HCT116 (cell line): ENCODE data around the gene ZFYVE27. TPM values are rescaled to one million over a fixed set of nuclear protein-coding genes. Genes with fewer than 3 reads are reported as not detected.

Experiments
- ATAC-seq: fragments of 200-7000 bp; cut with Tn5 transposase; 2 replicates; pipeline ENCODE4 v1.9.1; 2020; ENCODE audit warnings: mild to moderate bottlenecking, moderate library complexity
- BruUV-seq: library from RNA; stranded (reverse); fragments of 400-500 nt; replicated peaks from 2 replicates; lab custom pipeline; 2021; lab: Mats Ljungman, UMichigan
- CTCF ChIA-PET: fragments of 300-600 bp; sonication (Branson Sonifier 250); formaldehyde crosslinking; loops from one replicate; lab custom pipeline; 2021; ENCODE audit warnings: antibody characterized with exemption; lab: Charles Lee
- POLR2A ChIA-PET: fragments of 300-600, 350-600 bp; sonication (Branson Sonifier 250); formaldehyde crosslinking; loops from one replicate; lab custom pipeline; 2021; ENCODE audit warnings: antibody characterized with exemption; lab: Charles Lee
- RAD21 ChIA-PET, 2 experiments: fragments of 300-600 bp; sonication (Branson Sonifier 250); formaldehyde crosslinking; loops; one replicate each; lab custom pipeline; 2023; ENCODE audit warnings: low total read pairs in 2 of 2; ENCODE audit not compliant: uncharacterized antibody in 2 of 2, unreplicated experiment in 2 of 2, low non-redundant PET in 1 of 2; lab: Charles Lee
- DNase-seq: peaks from one replicate; pipeline ENCODE4 v3.0.0-alpha.2; 2010; ENCODE audit warnings: low read depth, low spot score
- H2AFZ ChIP-seq: fragments of 200-600 bp; shearing (Covaris generic), sonication (generic); 2 replicates; pipeline ENCODE4 v1.6.1; 2017; ENCODE audit warnings: low read depth, mixed run types, mixed read lengths, antibody characterized with exemption, low read length; ENCODE audit not compliant: poor library complexity, severe bottlenecking
- H3K27ac ChIP-seq: 2 replicates; pipeline ENCODE4 v1.5.1; 2012; ENCODE audit warnings: low read depth, low read length
- H3K27me3 ChIP-seq: fragments of 200-600 bp; sonication (generic); 2 replicates; pipeline ENCODE4 v1.6.1; 2016; ENCODE audit warnings: mixed run types, low read length, mixed read lengths; ENCODE audit not compliant: insufficient read depth
- H3K36me3 ChIP-seq, 2 experiments: fragments of 200-500 bp in 1 of 2; fragments of 200-600 bp in 1 of 2; sonication (Bioruptor generic) in 1 of 2; sonication (generic) in 1 of 2; 2 replicates each; pipeline versions ENCODE4 v1.5.1 to v1.6.1; 2014 to 2016; ENCODE audit warnings: low read length in 2 of 2, inconsistent platforms in 1 of 2, mixed read lengths in 1 of 2, mixed run types in 1 of 2; ENCODE audit not compliant: insufficient read depth in 2 of 2, control insufficient read depth in 1 of 2
- H3K4me1 ChIP-seq, 2 experiments: fragments of 200-600 bp in 1 of 2; sonication (generic) in 1 of 2; 2 replicates each; pipeline versions ENCODE4 v1.5.1 to v1.6.1; 2012 to 2017; ENCODE audit warnings: low read length in 2 of 2, inconsistent platforms in 1 of 2, mild to moderate bottlenecking in 1 of 2, mixed read lengths in 1 of 2, mixed run types in 1 of 2, moderate library complexity in 1 of 2; ENCODE audit not compliant: insufficient read depth in 2 of 2, control insufficient read depth in 1 of 2
- H3K4me2 ChIP-seq: fragments of 200-600 bp; sonication (generic); 2 replicates; pipeline ENCODE4 v1.6.1; 2017; ENCODE audit warnings: mixed run types, low read length, mixed read lengths
- H3K4me3 ChIP-seq, 2 experiments: fragments of 200-600 bp in 1 of 2; sonication (generic) in 1 of 2; replicated peaks in 1 of 2; 2 replicates each; pipeline ENCODE4 v1.5.1; 2011 to 2016; ENCODE audit warnings: low read length in 2 of 2, control low read depth in 1 of 2, low read depth in 1 of 2, mild to moderate bottlenecking in 1 of 2, mixed read lengths in 1 of 2, mixed run types in 1 of 2
- H3K79me2 ChIP-seq: fragments of 200-600 bp; sonication (generic); 2 replicates; pipeline ENCODE4 v1.6.1; 2017; ENCODE audit warnings: mild to moderate bottlenecking, mixed run types, low read length, moderate library complexity, mixed read lengths; ENCODE audit not compliant: insufficient read depth
- H3K9ac ChIP-seq: fragments of 200-600 bp; sonication (generic); 2 replicates; pipeline ENCODE4 v1.6.1; 2016; ENCODE audit warnings: low read length, mixed read lengths
- H3K9me2 ChIP-seq: fragments of 200-600 bp; sonication (generic), shearing (Covaris generic); 2 replicates; pipeline ENCODE4 v1.6.1; 2017; ENCODE audit warnings: mixed run types, mild to moderate bottlenecking, moderate library complexity; ENCODE audit not compliant: insufficient read depth
- H3K9me3 ChIP-seq, 2 experiments: fragments of 200-500 bp in 1 of 2; fragments of 200-600 bp in 1 of 2; sonication (Bioruptor generic) in 1 of 2; sonication (generic) in 1 of 2; 2 replicates each; pipeline ENCODE4 v1.6.1; 2014 to 2017; ENCODE audit warnings: low read length in 2 of 2, mixed read lengths in 2 of 2, inconsistent platforms in 1 of 2, low read depth in 1 of 2, mild to moderate bottlenecking in 1 of 2, mixed run types in 1 of 2, moderate library complexity in 1 of 2; ENCODE audit not compliant: control insufficient read depth in 1 of 2, insufficient read depth in 1 of 2
- H4K20me1 ChIP-seq: fragments of 200-600 bp; sonication (generic), shearing (Covaris generic); 2 replicates; pipeline ENCODE4 v1.6.1; 2017; ENCODE audit warnings: mixed run types, mild to moderate bottlenecking, moderate library complexity; ENCODE audit not compliant: insufficient read depth
- CEBPB ChIP-seq: IDR thresholded peaks from 2 replicates; pipeline ENCODE4 v1.6.1; 2012; ENCODE audit warnings: low read depth
- FOSL1 ChIP-seq: IDR thresholded peaks from 2 replicates; pipeline ENCODE4 v1.6.1; 2012; ENCODE audit warnings: low read depth
- SP1 ChIP-seq: IDR thresholded peaks from 2 replicates; pipeline ENCODE4 v1.6.1; 2012; ENCODE audit warnings: low read depth
- SRF ChIP-seq: IDR thresholded peaks from 2 replicates; pipeline ENCODE4 v1.6.1; 2012; ENCODE audit warnings: low read depth
- TCF7L2 ChIP-seq: IDR thresholded peaks from 2 replicates; pipeline ENCODE4 v1.7.0; 2011; ENCODE audit warnings: borderline replicate concordance, inconsistent platforms; ENCODE audit not compliant: insufficient read depth, insufficient read length; ENCODE audit errors: extremely low read depth
- YY1 ChIP-seq: IDR thresholded peaks from 2 replicates; pipeline ENCODE4 v1.6.1; 2011; ENCODE audit warnings: low read length, low read depth, moderate library complexity, mild to moderate bottlenecking; ENCODE audit not compliant: insufficient replicate concordance; ENCODE audit errors: extremely low read depth
- ZNF274 ChIP-seq: fragments of 200-500 bp; sonication (Bioruptor generic); IDR thresholded peaks from 2 replicates; pipeline ENCODE4 v1.6.1; 2014; ENCODE audit warnings: mild to moderate bottlenecking, low read depth, low read length, inconsistent platforms
- intact Hi-C: fragments of 100-400 bp; cut with micrococcal nuclease; formaldehyde crosslinking; loops from 2 replicates; pipeline ENCODE4 v1.10.0; 2022
- total RNA-seq: library from RNA; stranded (reverse); gene quantifications from one replicate; pipeline ENCODE4 v1.2.1, GENCODE V29; 2021; ENCODE audit not compliant: unreplicated experiment
- TF ChIP-seq, protein P1 (sequence below), 3 experiments: fragments of 200-600 bp in 1 of 3; sonication (generic) in 1 of 3; IDR thresholded peaks in 2 of 3; conservative IDR thresholded peaks in 1 of 3; 2 replicates each; pipeline ENCODE4 v1.5.1; 2012 to 2017; ENCODE audit warnings: low read depth in 2 of 3, low read length in 2 of 3, antibody characterized with exemption in 1 of 3, borderline replicate concordance in 1 of 3, control low read depth in 1 of 3, mild to moderate bottlenecking in 1 of 3, mixed read lengths in 1 of 3, mixed run types in 1 of 3, moderate library complexity in 1 of 3; ENCODE audit not compliant: insufficient read depth in 1 of 3

Gene ZFYVE27
- total RNA-seq, 1 experiment from 2014 or later: 28.4 TPM

- TF ChIP-seq ZNF274 (no peak), FOSL1 (no peak), CEBPB (no peak), SRF (no peak), SP1 (no peak), TCF7L2 (no peak), YY1 (no peak)
- TF ChIP-seq, all 23 proteins: peak for 0
Observed at GRCh38 chr10:97774811-97775294, 37.9 kb downstream of the ZFYVE27 start (continued).

DNA sequence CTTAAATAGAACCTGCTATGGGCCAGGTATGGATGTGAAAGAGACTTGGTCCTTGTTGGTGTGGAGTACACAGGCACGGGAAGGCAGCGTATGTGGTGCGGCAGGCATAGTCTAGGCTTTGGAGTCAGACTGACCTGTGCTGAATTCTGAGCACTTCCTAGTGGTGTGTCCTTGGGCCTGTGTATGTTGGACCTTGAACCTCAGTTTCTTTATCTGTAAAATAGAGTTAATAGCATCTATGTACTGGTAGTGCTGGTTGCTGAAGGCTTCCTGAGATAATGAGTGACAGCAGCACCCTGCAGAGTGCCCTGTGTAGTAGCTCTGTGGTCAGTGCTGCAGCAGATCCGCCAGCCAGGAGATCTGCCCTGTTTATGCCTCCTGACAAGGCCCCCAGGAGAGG, 40.2 kb downstream of the ZFYVE27 start:
- no peak overlapping the region for H2AFZ ChIP-seq
- DNase-seq (no peak), ATAC-seq (no peak)
- H3K9me3 ChIP-seq: no peaks in the 10 kb centered on the region
- TF ChIP-seq SP1 (no peak), SRF (no peak)
- TF ChIP-seq, protein P1, sequence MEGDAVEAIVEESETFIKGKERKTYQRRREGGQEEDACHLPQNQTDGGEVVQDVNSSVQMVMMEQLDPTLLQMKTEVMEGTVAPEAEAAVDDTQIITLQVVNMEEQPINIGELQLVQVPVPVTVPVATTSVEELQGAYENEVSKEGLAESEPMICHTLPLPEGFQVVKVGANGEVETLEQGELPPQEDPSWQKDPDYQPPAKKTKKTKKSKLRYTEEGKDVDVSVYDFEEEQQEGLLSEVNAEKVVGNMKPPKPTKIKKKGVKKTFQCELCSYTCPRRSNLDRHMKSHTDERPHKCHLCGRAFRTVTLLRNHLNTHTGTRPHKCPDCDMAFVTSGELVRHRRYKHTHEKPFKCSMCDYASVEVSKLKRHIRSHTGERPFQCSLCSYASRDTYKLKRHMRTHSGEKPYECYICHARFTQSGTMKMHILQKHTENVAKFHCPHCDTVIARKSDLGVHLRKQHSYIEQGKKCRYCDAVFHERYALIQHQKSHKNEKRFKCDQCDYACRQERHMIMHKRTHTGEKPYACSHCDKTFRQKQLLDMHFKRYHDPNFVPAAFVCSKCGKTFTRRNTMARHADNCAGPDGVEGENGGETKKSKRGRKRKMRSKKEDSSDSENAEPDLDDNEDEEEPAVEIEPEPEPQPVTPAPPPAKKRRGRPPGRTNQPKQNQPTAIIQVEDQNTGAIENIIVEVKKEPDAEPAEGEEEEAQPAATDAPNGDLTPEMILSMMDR (IDR thresholded peaks at IDR 0.05 in 2 of 3, conservative IDR thresholded peaks at IDR 0.05 in 1 of 3; ENCODE audit: borderline replicate concordance in 1 of 3, insufficient read depth in 1 of 3, low read depth in 2 of 3, low read length in 2 of 3): no peak
- H3K9ac ChIP-seq: no peak overlapping the region
- ChIA-PET RAD21 (no interaction called here), CTCF (no interaction called here), POLR2A (no interaction called here)
- no peak overlapping the region for H3K27ac ChIP-seq
- H3K27me3 ChIP-seq: no peaks in the 10 kb centered on the region
- no peaks in the 10 kb centered on the region for H3K36me3 ChIP-seq
- H3K9me2 ChIP-seq: no peaks in the 10 kb centered on the region
- intact Hi-C loops: no loop called here
- no TSS peak for BruUV-seq
- H3K4me1 ChIP-seq: no peaks in the 10 kb centered on the region
- H4K20me1 ChIP-seq: no peaks in the 10 kb centered on the region
- H3K4me3 ChIP-seq: no peak overlapping the region
- no peak overlapping the region for H3K4me2 ChIP-seq
- no peaks in the 10 kb centered on the region for H3K79me2 ChIP-seq
